HTR-8/SVneo (cell line): ENCODE results near the gene MAFG.
"Not testable (repeated sequence)": the region's sequence is repeated elsewhere in the genome, so short reads cannot be mapped to it uniquely, and the experiment has no call there.

Experiments
- DNase-seq: peaks from one replicate; pipeline ENCODE4 v3.0.0; 2011; ENCODE audit warnings: low spot score, mixed read lengths; ENCODE audit not compliant: insufficient read length
- FAIRE-seq: peaks from 2 replicates; lab custom pipeline; 2011; peaks lifted over from hg19 to GRCh38; lab: Jason Lieb, UNC

MAFG gene

DNA sequence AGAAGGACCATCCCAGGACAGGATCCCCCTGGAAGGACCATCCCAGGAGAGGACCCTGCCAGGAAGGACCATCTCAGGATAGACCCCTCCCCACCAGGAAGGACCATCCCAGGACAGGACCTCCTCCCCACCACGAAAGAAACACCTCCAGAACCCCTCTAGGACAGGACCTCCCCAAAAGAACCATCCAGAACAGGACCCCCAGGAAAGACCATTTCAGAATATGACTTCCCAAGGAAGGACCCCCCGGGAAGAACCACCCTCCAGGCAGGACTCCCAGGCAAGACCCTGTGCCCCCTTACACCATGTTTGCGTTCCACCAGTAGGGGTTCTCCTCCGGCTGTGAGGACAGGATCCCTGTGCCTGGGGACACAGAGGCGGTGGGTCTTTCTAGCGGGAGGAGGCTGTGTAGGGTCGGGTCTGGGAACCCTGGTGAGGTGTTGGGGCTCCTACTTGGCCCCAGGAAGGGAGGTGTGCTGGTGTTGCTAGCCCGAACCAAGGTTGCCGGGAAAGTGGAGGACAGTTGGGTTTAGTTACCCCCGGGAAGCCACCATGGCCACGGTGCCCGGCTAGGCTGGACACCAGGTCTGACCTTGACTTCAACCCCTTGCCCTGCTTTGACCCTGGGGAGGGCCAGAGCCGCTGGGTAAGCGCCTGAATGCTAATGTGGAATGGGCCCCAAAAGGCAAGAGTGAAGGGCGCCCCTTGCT, 31.3 kb upstream of the MAFG start:
- FAIRE-seq: no peak
- DNase-seq: no peak

DNA sequence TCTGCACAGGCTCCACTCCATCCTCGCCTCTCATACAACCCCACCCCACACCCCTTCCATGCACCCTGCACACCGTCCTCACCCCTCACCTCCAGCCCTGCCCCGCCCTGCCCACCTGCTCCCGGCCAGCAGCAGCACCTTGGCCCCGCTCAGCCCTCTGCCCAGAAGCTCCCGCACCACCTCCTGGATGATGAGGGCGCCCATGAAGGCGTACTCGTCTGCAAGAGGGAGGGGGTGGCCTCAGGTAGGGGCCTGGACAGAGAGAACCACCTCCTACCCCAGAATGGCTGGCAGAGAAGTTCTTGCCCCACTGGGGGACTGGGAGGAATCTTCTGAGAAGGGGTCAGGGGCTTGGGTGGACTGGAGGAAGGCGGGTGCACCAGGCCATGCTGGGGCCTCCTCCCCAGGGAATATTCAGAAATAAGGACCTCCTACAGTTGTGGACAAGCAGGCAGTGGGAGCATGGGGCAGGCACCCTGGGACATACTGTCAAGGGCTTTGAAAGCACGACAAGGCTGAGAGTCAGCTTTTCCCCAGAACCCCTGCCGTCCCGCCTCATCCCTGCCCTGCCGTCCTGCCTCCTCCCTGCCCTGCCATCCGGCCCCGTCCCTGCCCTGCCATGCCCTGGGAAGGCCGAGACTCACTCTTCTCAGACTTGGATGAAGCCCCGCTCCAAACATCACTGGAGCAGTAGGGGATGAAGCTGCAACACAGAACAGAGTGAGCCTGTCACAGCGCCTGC, 30.3 kb upstream of the MAFG start:
- FAIRE-seq: no peak
- no peak for DNase-seq

DNA sequence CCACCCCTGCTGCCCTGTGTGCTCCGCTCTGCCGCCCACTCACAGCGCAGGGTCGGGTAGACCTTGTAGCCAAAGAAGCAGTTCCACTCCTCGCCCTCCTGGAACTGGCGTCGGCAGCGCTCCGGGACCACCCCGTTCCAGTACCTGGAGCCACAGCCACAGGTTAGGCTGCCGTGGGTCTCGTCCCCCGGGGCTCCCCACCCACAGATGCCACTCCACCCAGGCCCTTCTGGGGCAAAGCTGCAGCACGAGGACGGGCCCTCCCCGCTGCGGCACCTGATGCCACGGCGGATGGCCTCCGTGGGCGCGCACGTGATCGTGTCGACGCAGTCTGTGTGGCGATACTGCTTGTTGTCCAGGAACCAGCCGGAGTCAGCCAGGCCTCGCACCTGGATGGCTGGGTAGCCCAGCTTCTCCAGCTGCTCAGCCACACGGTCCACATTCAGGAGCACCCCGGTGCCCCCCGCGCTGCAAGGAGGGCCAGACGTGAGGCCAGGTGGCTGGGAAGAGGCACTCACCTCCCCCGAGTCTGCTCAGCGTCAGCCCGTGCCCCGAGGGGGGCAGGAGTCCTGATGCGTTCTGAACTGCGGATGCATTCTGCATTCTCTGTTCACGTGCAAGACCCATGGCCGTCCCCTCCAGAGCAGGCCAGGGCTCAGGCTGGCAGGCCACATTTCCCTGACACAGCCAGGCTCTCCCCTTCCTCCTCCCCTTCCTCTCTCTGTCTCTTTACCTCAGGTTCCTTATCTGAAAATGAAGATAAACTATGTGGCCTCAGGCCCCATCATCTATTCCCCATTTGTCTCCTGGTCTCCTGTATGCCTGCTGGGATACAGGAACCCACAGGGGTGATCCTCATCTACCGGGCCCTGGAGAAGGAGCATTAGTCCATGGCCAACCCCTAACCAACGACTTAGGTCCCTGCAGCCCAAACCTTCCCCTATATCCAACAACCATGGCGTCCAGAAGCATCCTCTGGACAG, 29.4 kb upstream of the MAFG start:
- DNase-seq (no peak), FAIRE-seq (no peak)

DNA sequence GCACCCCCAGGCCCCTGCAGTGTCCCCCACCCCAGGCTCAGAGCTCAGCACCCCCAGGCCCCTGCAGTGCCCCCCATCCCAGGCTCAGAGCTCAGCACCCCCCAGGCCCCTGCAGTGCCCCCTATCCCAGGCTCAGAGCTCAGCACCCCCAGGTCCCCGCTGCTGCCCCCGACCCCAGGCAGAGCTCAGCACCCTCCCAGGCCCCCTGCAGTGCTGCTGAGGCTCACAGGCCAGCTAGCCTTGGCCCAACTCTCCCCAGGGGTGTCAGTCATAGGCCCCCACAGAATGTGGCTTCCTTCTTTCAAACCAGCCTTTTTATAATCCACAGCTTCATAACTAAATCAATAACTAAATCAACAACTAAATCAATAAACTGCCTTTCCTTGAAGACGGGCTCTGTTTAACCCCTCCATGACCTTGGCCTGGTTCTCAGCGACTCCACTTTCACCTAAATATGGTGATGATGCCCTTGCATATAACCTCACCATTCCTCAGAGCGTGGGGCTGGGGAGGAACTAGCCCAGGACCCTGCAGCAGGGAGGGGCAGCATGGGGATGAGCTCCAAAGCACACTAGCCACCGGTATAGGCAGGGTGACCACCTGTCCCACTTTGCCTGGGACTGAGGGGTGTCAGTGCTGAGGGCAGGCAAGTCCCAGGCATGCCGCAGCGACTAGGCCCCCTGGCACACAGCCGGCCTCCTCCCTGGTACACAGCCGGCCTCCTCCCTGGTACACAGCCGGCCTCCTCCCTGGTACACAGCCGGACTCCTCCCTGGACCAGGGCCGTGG, 28.4 kb upstream of the MAFG start:
- DNase-seq (no peak), FAIRE-seq (no peak)

DNA sequence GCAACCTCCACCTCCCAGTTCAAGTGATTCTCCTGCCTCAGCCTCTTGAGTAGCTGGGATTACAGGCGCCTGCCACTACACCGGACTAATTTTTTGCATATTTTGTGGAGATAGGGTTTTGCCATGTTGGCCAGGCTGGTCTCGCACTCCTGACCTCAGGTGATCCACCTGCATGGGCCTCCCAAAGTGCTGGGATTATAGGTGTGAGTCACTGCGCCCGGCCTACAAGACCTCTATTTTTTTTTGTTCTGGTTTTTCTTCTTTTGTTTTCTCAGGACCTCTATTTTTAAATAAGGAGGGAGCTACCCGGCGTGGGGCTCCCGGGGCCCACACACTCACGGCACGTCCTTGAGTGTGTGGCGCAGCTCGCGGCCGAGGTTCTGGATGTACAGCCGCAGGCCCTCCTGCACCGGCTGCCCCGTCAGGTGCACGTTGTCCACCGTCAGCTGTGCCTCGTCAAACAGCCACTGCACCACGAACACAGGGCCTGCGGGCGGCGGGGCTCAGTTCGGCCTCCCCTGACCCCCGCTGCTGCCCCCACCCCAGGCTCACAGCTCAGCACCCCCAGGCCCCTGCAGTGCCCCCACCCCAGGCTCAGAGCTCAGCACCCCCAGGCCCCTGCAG, 27.6 kb upstream of the MAFG start:
- FAIRE-seq (no peak), DNase-seq (no peak)

DNA sequence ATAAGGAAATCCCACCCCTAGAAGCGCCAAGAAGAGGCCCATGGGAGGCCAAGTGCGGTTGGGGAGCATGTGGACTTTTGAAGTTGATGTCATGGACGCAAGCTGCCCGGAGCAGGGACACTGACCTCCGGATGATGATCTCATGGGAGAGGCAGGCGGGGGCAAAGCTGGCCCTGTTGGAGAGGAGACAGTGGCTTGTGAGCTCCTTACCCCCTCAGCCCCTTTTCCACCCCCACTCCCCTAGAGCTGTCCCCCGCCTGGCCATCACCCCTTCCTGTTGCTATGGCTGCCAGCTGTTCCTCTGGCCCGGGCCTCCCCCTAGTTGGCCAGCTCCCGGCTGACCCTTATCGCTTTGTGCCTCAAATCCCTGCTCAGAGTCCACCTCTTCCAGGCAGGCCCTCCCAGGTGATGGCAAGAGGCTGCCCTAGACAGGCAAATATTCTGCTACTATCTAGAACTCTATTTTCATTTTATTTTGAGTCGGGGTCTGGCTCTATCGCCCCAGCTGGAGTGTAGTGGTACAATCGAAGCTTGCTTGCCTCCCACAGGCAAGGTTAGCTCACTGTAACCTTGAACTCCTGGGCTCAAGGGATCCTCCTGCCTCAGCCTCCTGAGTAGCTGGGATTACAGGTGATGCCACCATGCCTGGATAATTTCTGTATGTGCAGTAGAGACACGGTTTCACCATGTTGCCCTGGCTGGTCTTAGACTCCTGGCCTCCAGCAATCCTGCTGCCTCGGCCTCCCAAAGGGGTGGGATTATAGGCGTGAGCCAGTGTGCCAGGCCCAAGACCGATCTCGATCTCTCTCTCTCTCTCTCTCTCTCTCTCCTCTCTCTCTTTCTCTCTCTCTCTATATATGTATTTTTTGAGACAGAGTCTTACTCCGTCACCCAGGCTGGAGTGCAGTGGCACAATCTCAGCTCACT, 26.9 kb upstream of the MAFG start:
- FAIRE-seq: no peak
- no peak for DNase-seq

DNA sequence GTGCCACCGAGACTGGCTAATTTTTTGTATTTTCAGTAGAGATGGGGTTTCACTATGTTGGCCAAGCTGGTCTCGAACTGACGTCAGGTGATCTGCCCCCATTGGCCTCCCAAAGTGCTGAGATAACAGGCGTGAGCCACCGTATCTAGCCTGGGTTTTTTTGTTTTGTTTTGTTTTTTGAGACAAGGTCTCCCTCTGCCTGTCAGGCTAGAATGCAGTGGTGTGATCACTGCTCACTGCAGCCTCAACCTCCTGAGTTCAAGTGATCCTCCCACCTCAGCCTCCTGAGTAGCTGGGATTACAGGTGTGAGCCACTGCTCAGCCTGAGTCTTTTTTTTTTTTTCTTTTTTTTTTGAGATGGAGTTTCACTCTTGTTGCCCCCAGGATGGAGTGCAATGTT, 25.9 kb upstream of the MAFG start:
- not testable (repeated sequence) for FAIRE-seq

DNA sequence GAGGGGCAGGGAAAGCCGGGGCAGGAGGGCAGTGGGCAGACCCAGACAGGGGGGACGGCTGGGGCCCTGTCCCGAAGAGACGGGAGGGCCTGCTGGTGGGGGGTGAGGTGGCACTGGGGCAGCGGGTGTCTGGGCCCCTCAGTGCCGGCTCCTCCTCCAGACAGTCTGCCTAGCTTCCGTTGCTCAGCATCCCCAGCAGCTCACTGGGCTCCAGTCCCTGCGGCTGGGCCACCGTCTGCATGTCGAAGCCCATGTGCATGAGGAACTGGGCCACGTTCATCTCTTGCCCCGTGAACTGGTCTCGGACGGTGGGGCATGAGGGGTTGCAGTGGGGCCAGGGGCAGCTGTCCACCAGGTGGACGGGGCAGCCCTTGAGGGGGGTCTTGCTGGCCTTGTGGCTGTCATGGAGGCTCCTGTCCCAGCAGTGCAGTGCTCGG, 25.3 kb upstream of the MAFG start:
- DNase-seq (no peak), FAIRE-seq (no peak)

More for the DNA sequence above, 25.9 kb upstream of the MAFG start:
- DNase-seq: not testable (repeated sequence)

DNA sequence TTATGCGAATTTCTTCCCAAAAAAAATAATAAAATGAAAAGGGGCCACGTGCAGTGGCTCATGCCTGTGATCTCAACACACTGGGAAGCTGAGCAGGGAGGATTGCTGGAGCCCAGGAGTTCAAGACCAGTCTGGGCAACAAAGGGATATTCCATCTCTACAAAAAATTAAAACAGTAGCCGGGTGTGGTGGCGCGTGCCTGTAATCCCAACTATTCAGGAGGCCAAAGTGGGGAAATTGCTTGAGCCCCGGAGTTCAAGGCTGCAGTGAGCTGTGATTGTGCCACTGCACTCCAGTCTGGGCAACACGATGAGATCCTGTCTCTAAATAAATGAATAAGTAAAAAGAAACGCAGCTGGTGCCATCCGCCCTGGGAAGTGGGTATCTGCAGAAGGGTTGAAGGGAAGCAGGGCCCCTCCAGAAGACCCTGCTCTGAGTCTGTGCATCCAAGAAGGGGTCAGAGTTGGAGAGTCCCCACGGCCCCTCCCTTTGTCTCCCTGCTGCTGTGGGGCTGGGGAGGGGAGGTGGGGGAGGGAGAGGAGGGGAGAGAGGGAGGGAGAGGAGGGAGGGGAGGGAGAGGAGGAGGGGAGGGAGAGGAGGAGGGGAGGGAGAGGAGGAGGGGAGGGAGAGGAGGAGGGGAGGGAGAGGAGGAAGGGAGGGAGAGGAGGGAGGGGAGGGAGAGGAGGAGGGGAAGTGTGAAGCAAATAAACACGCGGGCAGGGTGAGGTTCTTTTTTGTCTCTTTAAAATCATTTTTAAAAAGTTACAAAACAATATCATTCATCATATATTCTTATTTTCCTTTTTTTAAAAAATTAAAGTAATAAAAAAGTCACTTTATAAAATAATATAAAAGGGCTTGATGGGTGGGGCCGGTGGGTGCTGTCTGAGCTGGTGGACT, 24.5 kb upstream of the MAFG start:
- FAIRE-seq (no peak), DNase-seq (no peak)

DNA sequence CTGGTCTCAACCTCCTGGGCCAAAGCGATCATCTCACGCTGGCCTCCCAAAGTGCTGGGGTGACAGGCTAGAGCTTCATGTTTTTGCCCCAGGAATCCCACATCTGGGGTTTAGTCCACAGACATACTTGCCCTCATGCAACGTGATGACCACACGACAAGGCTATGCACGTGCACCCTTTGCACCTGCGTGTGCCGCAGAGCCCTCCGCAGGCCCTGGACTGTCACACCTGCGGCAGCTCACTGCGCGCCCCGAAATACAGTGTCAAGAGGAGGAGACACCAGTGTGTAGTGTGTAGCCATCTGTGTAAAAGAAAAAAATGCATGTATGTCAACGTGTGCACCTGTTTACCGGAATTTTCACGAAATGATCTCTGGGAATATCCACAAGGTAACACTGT, 23.0 kb upstream of the MAFG start:
- DNase-seq: no peak

DNA sequence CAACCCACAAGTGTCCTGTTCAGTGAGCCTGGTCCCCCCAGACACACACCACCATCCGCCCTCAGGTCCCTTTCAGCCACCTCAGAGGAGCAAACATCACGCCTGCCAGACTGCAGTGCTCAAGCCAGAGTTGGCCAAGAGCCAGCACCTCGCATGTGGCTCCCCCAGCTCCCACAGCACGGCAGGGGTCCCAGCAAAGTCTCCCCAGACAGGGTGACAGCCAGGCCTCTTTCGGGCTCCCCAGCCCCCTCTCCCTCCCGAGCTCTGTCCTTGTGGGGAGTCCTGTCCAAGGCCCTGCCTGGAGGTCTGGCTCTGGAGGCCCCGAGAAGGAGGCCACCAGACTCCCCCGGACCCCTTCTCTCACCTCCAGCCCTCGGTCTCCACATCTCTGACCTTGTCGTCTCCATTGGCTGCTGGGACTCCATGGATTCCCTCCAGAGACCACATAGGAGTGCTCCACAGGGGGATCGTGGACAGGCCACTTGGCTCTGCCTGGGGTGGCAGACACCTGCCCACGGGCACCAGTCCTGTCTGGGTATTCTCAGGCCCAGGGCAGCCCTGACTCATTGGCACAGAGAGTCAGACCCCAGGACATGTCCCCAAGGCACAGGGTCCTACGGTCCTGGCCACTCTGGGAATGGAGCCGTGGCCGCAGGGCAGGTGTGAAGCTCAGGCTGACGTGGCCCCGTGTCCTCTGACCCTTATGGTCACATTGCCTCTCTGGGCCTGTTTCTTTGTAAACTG, 21.3 kb upstream of the MAFG start:
- FAIRE-seq (no peak), DNase-seq (no peak)

More for the DNA sequence above, 23.0 kb upstream of the MAFG start:
- no peak for FAIRE-seq

DNA sequence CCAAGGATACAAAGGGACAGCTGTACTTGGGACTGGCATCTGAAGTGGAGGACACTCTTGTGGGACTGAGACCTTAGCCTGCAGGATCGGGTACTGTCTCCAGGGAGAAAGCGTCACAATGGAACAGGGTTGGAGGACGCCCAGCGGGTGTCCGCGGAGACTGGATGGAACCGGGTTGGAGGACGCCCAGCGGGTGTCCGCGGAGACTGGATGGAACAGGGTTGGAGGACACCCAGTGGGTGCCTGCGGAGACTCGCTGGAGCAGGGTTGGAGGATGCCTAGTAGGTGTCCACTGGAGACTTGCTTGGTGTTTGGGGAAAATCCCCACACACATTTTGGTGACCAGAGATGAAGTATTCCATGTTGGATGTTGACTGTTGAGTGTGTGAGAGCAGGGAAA, 19.7 kb upstream of the MAFG start, which contains the start of gene MYADML2:
MYADML2 (minus strand) TSS at position 45 of the 400 bp plus-strand sequence. CDS start 5,492 bp downstream, outside the sequence.
- FAIRE-seq: no peak
- DNase-seq: no peak

DNA sequence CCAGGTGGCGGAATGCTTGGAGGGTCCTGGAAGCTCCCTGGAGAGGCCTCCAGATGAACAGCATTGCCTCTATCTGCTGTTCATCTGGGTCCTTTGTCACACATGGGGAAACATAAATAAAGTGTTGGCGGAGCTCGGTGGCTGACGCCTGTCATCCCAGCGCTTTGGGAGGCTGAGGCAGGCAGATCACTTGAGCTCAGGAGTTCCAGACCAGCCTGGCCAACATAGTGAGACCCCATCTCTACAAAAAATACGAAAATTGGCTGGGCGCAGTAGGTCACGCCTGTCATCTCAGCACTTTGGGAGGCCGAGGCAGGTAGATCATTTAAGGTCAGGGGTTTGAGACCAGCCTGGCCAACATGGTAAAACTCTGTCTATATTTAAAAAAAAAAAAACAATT, 17.3 kb upstream of the MAFG start:
- no peak for DNase-seq
- no peak for FAIRE-seq

DNA sequence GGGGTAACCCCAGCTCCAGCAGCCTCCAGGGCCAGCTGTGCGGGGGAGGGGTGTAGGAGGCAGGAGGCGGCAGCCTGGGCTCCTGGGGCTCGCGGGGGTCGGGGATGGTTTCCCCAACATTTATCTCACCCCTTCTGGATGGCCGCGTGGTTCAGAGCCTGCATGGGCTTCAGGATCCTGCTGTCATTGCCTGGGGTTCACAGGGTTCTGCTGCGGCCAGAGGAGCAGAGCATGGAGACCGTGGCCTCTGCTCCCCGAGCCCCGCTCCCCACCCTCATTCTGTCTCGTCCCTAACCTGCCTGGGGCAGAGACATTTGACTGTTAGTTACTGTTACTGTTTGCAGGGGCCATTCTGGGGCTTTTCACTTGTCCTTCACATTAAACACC, 14.6 kb upstream of the MAFG start:
- FAIRE-seq (no peak), DNase-seq (no peak)

DNA sequence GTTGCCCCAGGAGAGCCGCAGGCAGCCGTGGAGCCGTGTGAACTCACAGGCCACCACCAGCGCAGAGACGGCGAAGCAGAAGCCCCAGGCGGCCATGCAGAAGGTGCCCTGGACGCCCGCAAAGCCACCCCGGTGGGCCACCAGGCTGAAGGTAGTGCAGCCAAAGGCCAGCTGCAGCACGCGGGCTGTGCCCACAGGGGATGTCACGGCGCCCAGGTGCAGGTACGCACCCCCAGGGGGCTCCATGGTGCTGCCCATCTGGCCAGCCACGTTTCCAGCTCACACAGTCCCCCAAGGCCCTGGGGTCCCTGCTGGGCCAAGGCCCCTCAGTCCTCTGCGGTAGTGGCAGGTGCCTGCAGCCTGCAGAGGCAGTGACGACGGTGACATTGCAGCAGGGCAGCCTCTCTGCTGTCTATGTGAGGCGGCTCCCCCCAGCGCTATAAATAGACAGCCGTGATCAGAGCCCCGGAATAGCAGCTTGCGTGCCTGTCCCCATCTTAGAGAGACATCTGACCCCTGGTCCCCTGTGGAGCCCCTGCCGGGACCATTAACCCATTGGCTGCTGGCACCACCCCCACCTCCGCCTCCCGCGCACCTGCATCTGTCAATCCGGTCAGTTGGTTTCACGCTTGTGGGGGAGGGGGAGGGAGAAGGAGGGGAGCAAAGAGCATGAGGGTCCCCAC, 14.1 kb upstream of the MAFG start:
- FAIRE-seq (no peak), DNase-seq (no peak)
